GM12891 (cell line): Measurements from ENCODE around the gene CBARP.
A peak's percentile ranks its signal among the peaks of the same experiment; 100 is the strongest.

Source experiments
- DNase-seq: peaks from one replicate; pipeline ENCODE4 v3.0.0; 2011; ENCODE audit warnings: low spot score; ENCODE audit not compliant: insufficient read length
- FAIRE-seq: peaks from 2 replicates; lab custom pipeline; 2011; peaks lifted over from hg19 to GRCh38; lab: Jason Lieb, UNC
- PAX5 ChIP-seq: IDR thresholded peaks from 2 replicates; pipeline ENCODE4 v1.6.1; 2011; ENCODE audit warnings: low read length, moderate library complexity, mild to moderate bottlenecking; ENCODE audit not compliant: insufficient read depth, severe bottlenecking
- POLR2A ChIP-seq: IDR thresholded peaks from 2 replicates; pipeline ENCODE4 v1.6.1; 2011; ENCODE audit warnings: low read depth, low read length, control low read depth
- POLR2AphosphoS5 ChIP-seq: IDR thresholded peaks from 2 replicates; pipeline ENCODE4 v1.6.1; 2011; ENCODE audit warnings: low read depth, low read length, control low read depth
- POU2F2 ChIP-seq: IDR thresholded peaks from 2 replicates; pipeline ENCODE4 v1.6.1; 2011; ENCODE audit warnings: low read depth, mild to moderate bottlenecking, control low read depth, low read length, moderate library complexity
- SPI1 ChIP-seq: IDR thresholded peaks from 2 replicates; pipeline ENCODE4 v1.6.1; 2011; ENCODE audit warnings: low read depth, low read length, control low read depth
- TAF1 ChIP-seq: IDR thresholded peaks from 2 replicates; pipeline ENCODE4 v1.6.1; 2011; ENCODE audit warnings: low read depth, low read length, control low read depth

CBARP gene

GRCh38 chr19:1256646-1257474 is 19.1 kb upstream of the CBARP start:
- FAIRE-seq (no peak), DNase-seq (no peak)
- TF ChIP-seq POLR2AphosphoS5: no peak

- no peak for DNase-seq
- no peak for TF ChIP-seq TAF1
- TF ChIP-seq POLR2AphosphoS5: no peak
- TF ChIP-seq SPI1: no peak
- FAIRE-seq: no peak
These were observed 17.7 kb upstream of the CBARP start for GRCh38 chr19:1255186-1256161.

- FAIRE-seq (peak; percentile 28), DNase-seq (no peak)
- TF ChIP-seq SPI1: no peak
- TF ChIP-seq PAX5: no peak
- TF ChIP-seq POLR2AphosphoS5: no peak
- TF ChIP-seq POU2F2: no peak
- TF ChIP-seq TAF1: no peak
- TF ChIP-seq POLR2A: no peak
These were observed 16.9 kb upstream of the CBARP start for GRCh38 chr19:1254530-1255185.

GRCh38 chr19:1254081-1254527 is 16.3 kb upstream of the CBARP start:
- DNase-seq: no peak
- FAIRE-seq: no peak
- no peak for TF ChIP-seq TAF1
- TF ChIP-seq POU2F2: no peak
- TF ChIP-seq PAX5: no peak
- no peak for TF ChIP-seq SPI1
- no peak for TF ChIP-seq POLR2AphosphoS5
- no peak for TF ChIP-seq POLR2A

GRCh38 chr19:1253514-1254080 is 15.8 kb upstream of the CBARP start:
- DNase-seq: no peak
- no peak for FAIRE-seq
- TF ChIP-seq PAX5: no peak

GRCh38 chr19:1252821-1253513 is 15.2 kb upstream of the CBARP start:
- FAIRE-seq (peak; percentile 79), DNase-seq (no peak)
- TF ChIP-seq SPI1: 0 out of 2 replicates have a peak, but pooled peaks have one; percentile 31
- TF ChIP-seq POLR2AphosphoS5: no peak

DNA sequence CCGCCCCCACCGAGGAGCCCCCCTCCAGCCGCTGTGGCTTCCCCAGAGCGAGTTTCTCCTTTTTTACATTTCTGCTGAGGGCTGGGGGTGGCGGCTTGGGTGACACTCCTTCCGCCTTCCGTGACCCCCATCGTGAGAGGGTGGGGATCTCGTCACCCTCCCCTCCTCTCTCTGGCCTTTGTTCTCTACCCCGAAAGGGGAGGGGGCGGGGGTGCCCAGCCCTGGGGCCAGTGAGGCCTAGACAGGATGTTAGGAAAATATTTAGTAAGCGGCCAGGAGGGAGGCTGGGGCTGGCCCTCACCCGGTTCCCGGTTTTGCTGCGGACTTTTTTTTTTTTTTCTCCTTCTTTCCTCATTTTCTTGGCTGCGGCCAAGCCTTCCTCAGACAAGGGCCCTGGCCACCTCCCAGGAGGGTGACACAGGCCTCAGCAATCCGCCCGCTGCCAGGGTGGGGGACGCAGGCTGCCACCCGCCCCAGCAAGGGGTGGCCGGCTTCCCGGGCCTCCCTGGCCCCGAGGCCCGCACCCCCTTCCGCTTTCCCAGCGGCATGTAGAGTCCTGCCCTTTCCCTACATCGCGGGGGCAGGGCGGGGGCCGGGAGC is 14.5 kb upstream of the CBARP start:
- DNase-seq (no peak), FAIRE-seq (peak; percentile 74)
- TF ChIP-seq POLR2A: no peak
- 0 out of 2 replicates have a peak, but pooled peaks have one; percentile 1 for TF ChIP-seq SPI1

- TF ChIP-seq POLR2AphosphoS5: no peak
- peak; percentile 25; the same call in 1 of the 2 replicates for TF ChIP-seq POU2F2
- TF ChIP-seq POLR2A: 0 out of 2 replicates have a peak, but pooled peaks have one; percentile 42
- DNase-seq: no peak
- peak; percentile 80 for FAIRE-seq
These were observed 13.8 kb upstream of the CBARP start for GRCh38 chr19:1251330-1252220.
